OCI-LY7 (cell line): ENCODE measurements around the gene LARP7. TPM values are rescaled to one million over a fixed set of nuclear protein-coding genes. Genes with fewer than 3 reads are reported as not detected.
A peak's percentile ranks its signal among the peaks of the same experiment; 100 is the strongest.

Experiments used
- BruUV-seq: library from RNA; stranded (reverse); fragments of 400-500 nt; replicated peaks from 2 replicates; lab custom pipeline; 2021; lab: Mats Ljungman, UMichigan
- CTCF ChIA-PET: fragments of 300-600 bp; sonication (Branson Sonifier 250); formaldehyde crosslinking; loops from one replicate; lab custom pipeline; 2022; ENCODE audit warnings: antibody characterized with exemption; ENCODE audit not compliant: unreplicated experiment; lab: Charles Lee
- POLR2A ChIA-PET: fragments of 300-600 bp; sonication (Branson Sonifier 250); formaldehyde crosslinking; loops from one replicate; lab custom pipeline; 2022; ENCODE audit warnings: antibody characterized with exemption; lab: Charles Lee
- DNase-seq: peaks from one replicate; pipeline ENCODE4 v3.0.0-alpha.2; 2015; ENCODE audit warnings: low spot score
- H2AFZ ChIP-seq: fragments of 200-600 bp; sonication (generic), shearing (Covaris generic); 2 replicates; pipeline ENCODE4 v1.6.1; 2014; ENCODE audit warnings: mild to moderate bottlenecking, antibody characterized with exemption, low read length, moderate library complexity
- H3K27ac ChIP-seq: fragments of 200-600 bp; sonication (generic); 2 replicates; pipeline ENCODE4 v1.5.1; 2014; ENCODE audit warnings: mixed run types, low read depth, mild to moderate bottlenecking, moderate library complexity, low read length, inconsistent platforms; ENCODE audit not compliant: poor library complexity, severe bottlenecking
- H3K36me3 ChIP-seq: fragments of 200-600 bp; sonication (generic); 2 replicates; pipeline ENCODE4 v1.6.1; 2014; ENCODE audit warnings: mild to moderate bottlenecking, antibody characterized with exemption, low read length, moderate library complexity, mixed read lengths; ENCODE audit not compliant: insufficient read depth
- H3K4me1 ChIP-seq: fragments of 200-600 bp; sonication (generic); 2 replicates; pipeline ENCODE4 v1.5.1; 2014; ENCODE audit warnings: mild to moderate bottlenecking, low read length; ENCODE audit not compliant: insufficient read depth, poor library complexity, severe bottlenecking
- H3K4me2 ChIP-seq: fragments of 200-600 bp; sonication (generic); 2 replicates; pipeline ENCODE4 v1.6.1; 2014; ENCODE audit warnings: mild to moderate bottlenecking, low read length
- H3K4me3 ChIP-seq: fragments of 200-600 bp; sonication (generic); 2 replicates; pipeline ENCODE4 v1.5.1; 2014; ENCODE audit warnings: mild to moderate bottlenecking, low read depth, low read length; ENCODE audit not compliant: poor library complexity, severe bottlenecking
- H3K79me2 ChIP-seq: fragments of 200-600 bp; sonication (generic); 2 replicates; pipeline ENCODE4 v1.6.1; 2016; ENCODE audit warnings: low read depth, mild to moderate bottlenecking, low read length, moderate library complexity, mixed read lengths; ENCODE audit not compliant: insufficient read depth
- H3K9me2 ChIP-seq: fragments of 200-600 bp; sonication (generic); 2 replicates; pipeline ENCODE4 v1.6.1; 2016; ENCODE audit warnings: mild to moderate bottlenecking, low read length, mixed read lengths; ENCODE audit not compliant: insufficient read depth
- H3K9me3 ChIP-seq: fragments of 200-600 bp; sonication (generic); 2 replicates; pipeline ENCODE4 v1.6.1; 2014; ENCODE audit warnings: mild to moderate bottlenecking, mixed run types, low read length, mixed read lengths
- H4K20me1 ChIP-seq: fragments of 200-600 bp; sonication (generic); 2 replicates; pipeline ENCODE4 v1.6.1; 2014; ENCODE audit warnings: mild to moderate bottlenecking, antibody characterized with exemption, low read length, moderate library complexity, mixed read lengths; ENCODE audit not compliant: insufficient read depth
- CTCF ChIP-seq: fragments of 200-600 bp; sonication (generic); conservative IDR thresholded peaks from 2 replicates; pipeline ENCODE4 v1.5.1; 2014; ENCODE audit warnings: mild to moderate bottlenecking, antibody characterized with exemption, low read length, moderate library complexity, mixed read lengths
- EZH2phosphoT487 ChIP-seq: fragments of 200-600 bp; sonication (generic); IDR thresholded peaks from 2 replicates; pipeline ENCODE4 v1.6.1; 2018; ENCODE audit warnings: low read depth, borderline replicate concordance, mild to moderate bottlenecking, mixed run types, antibody characterized with exemption, low read length, moderate library complexity, mixed read lengths
- intact Hi-C: fragments of 100-400 bp; cut with micrococcal nuclease; formaldehyde crosslinking; loops from one replicate; pipeline ENCODE4 v1.10.0; 2022; ENCODE audit not compliant: unreplicated experiment
- total RNA-seq, 2 experiments: library from RNA; depleted of rRNA in 1 of 2; stranded (reverse); fragments of >200 nt in 1 of 2; shearing (Covaris generic) in 1 of 2; gene quantifications; 2 replicates each; pipeline ENCODE4 v1.2.3, GENCODE V29; 2014 to 2022

Gene LARP7
- total RNA-seq, 2 experiments from 2014 or later, result 35.0 to 53.9 TPM

DNA sequence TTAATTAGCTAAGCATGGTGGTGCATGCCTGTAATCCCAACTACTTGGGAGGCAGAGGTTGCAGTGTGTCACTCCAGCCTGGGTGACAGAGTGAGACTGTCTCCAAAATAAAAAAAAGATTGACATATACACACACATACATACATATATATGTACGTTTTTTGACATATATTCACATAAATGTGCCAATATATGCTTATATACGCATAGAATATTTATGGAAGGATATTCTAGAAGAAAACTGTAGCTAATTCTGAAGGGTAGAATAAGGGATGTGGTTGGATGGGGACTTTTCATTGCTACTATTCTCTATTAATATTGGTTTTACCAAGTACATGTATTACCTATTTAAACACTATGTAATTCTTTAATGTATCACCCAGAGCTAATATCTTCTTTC, 20.0 kb upstream of the LARP7 start:
- Histone ChIP-seq H3K36me3 (peaks cover 76% of the 10 kb centered on the region), H3K4me1 (no peaks in the 10 kb centered on the region), H3K9me2 (no peaks in the 10 kb centered on the region), H3K4me2 (no peak overlapping the region), H2AFZ (no peak overlapping the region), H3K9me3 (no peaks in the 10 kb centered on the region), H3K4me3 (no peak overlapping the region), H3K79me2 (0 out of 2 replicates have a peak, but pooled peaks cover 4% of the 10 kb centered on the region), H3K27ac (no peak overlapping the region), H4K20me1 (no peaks in the 10 kb centered on the region)
- CTCF ChIA-PET, result no interaction called here
- DNase-seq, result no peak
- POLR2A ChIA-PET, result interaction anchor here (0.5 to 0.6 kb wide), 4 partner anchors 74 to 249 kb away, joined by 3 to 4 read pairs (median 4); no protein-coding TSS in a partner anchor
- TF ChIP-seq CTCF (no peak), EZH2phosphoT487 (no peak)
- intact Hi-C loops, result no loop called here
- BruUV-seq, result no TSS peak

- no peak for DNase-seq
- no peak overlapping the region for H3K4me2 ChIP-seq
- no TSS peak for BruUV-seq
- no peak overlapping the region for H3K4me3 ChIP-seq
- intact Hi-C loops, result no loop called here
- H3K27ac ChIP-seq, result no peak overlapping the region
- H3K9me2 ChIP-seq, result no peaks in the 10 kb centered on the region
- H3K36me3 ChIP-seq, result peaks cover 85% of the 10 kb centered on the region
- H2AFZ ChIP-seq, result no peak overlapping the region
- no peaks in the 10 kb centered on the region for H4K20me1 ChIP-seq
- no peaks in the 10 kb centered on the region for H3K4me1 ChIP-seq
- ChIA-PET POLR2A (interaction anchor here (0.6 kb wide), 1 partner anchor 8 kb away, joined by 5 read pairs; no protein-coding TSS in a partner anchor), CTCF (no interaction called here)
- no peaks in the 10 kb centered on the region for H3K79me2 ChIP-seq
- no peaks in the 10 kb centered on the region for H3K9me3 ChIP-seq
- TF ChIP-seq EZH2phosphoT487 (no peak), CTCF (no peak)
Observed at GRCh38 chr4:112626228-112626627, 10.7 kb upstream of the LARP7 start.

GRCh38 chr4:112633477-112634235, 3.3 kb upstream of the LARP7 start:
- DNase-seq, result peak; percentile 44
- peak overlapping the region; percentile 88 for H3K4me3 ChIP-seq
- no TSS peak for BruUV-seq
- no peaks in the 10 kb centered on the region for H3K9me3 ChIP-seq
- H4K20me1 ChIP-seq, result peaks cover 17% of the 10 kb centered on the region; the same call in 1 of the 2 replicates
- peaks cover 38% of the 10 kb centered on the region for H3K36me3 ChIP-seq
- peaks cover 32% of the 10 kb centered on the region for H3K4me1 ChIP-seq
- ChIA-PET CTCF (interaction anchor here (1.1 kb wide), 1 partner anchor 132 kb away, joined by 6 read pairs; no protein-coding TSS in a partner anchor), POLR2A (interaction anchor here (0.7 to 1.2 kb wide), 3 partner anchors 123 to 131 kb away, joined by 5 read pairs; no protein-coding TSS in a partner anchor)
- H3K9me2 ChIP-seq, result no peaks in the 10 kb centered on the region
- H3K4me2 ChIP-seq, result peak overlapping the region; percentile 97
- H3K79me2 ChIP-seq, result peaks cover 65% of the 10 kb centered on the region
- TF ChIP-seq CTCF (peak; percentile 91), EZH2phosphoT487 (no peak)
- H3K27ac ChIP-seq, result peak overlapping the region; percentile 63
- peak overlapping the region; percentile 13; the same call in 1 of the 2 replicates for H2AFZ ChIP-seq
- intact Hi-C loops, result loop anchor here (1.0 to 10.0 kb wide), 4 partner anchors 129 to 1971 kb away; partner anchors contain the start of gene CAMK2D
